Endodermal cell (in vitro differentiated cells): ENCODE data around the gene OPRL1. TPM values are rescaled to one million over a fixed set of nuclear protein-coding genes. Genes with fewer than 3 reads are reported as not detected.

Experiments used
- DNase-seq: peaks from one replicate; pipeline ENCODE4 v3.0.0-alpha.2; 2017
- H3K27ac ChIP-seq: 2 replicates; pipeline ENCODE4 v1.5.1; 2013; ENCODE audit warnings: mild to moderate bottlenecking, low read depth, low read length, moderate library complexity
- H3K27me3 ChIP-seq: 2 replicates; pipeline ENCODE4 v1.6.1; 2013; ENCODE audit warnings: mild to moderate bottlenecking, low read length, moderate library complexity; ENCODE audit not compliant: insufficient read depth, control insufficient read depth, poor library complexity, severe bottlenecking
- H3K36me3 ChIP-seq: 2 replicates; pipeline ENCODE4 v1.7.0; 2013; ENCODE audit warnings: mild to moderate bottlenecking, low read length, moderate library complexity; ENCODE audit not compliant: control insufficient read depth, insufficient read depth
- H3K4me1 ChIP-seq: one replicate; pipeline ENCODE4 v1.7.0; 2013; ENCODE audit warnings: low read length; ENCODE audit not compliant: control insufficient read depth, insufficient read depth
- H3K4me3 ChIP-seq: 2 replicates; pipeline ENCODE4 v1.5.1; 2013; ENCODE audit warnings: mild to moderate bottlenecking, low read length, moderate library complexity
- H3K9ac ChIP-seq: 2 replicates; pipeline ENCODE4 v1.6.1; 2013; ENCODE audit warnings: mild to moderate bottlenecking, low read length, moderate library complexity; ENCODE audit not compliant: poor library complexity, severe bottlenecking; ENCODE audit errors: extremely low read depth
- H3K9me3 ChIP-seq: 2 replicates; pipeline ENCODE4 v1.6.1; 2013; ENCODE audit warnings: mild to moderate bottlenecking, low read length, moderate library complexity; ENCODE audit not compliant: control insufficient read depth
- H3K27ac Mint-ChIP-seq: 2 replicates; pipeline ENCODE4 v1.8.0; 2020; ENCODE audit warnings: mixed read lengths
- H3K27me3 Mint-ChIP-seq: 2 replicates; pipeline ENCODE4 v1.8.0; 2021; ENCODE audit warnings: mild to moderate bottlenecking, mixed read lengths; ENCODE audit not compliant: insufficient read depth
- H3K36me3 Mint-ChIP-seq: 2 replicates; pipeline ENCODE4 v1.8.0; 2020; ENCODE audit warnings: low read depth, mixed read lengths
- H3K4me1 Mint-ChIP-seq: 2 replicates; pipeline ENCODE4 v1.8.0; 2020; ENCODE audit warnings: mixed read lengths
- H3K4me3 Mint-ChIP-seq: 2 replicates; pipeline ENCODE4 v1.8.0; 2020; ENCODE audit warnings: mild to moderate bottlenecking, moderate library complexity, mixed read lengths
- H3K9me3 Mint-ChIP-seq: 2 replicates; pipeline ENCODE4 v1.8.0; 2020; ENCODE audit warnings: mild to moderate bottlenecking, mixed read lengths
- CTCF ChIP-seq: fragments of 200-600 bp; sonication (generic); conservative IDR thresholded peaks from 2 replicates; pipeline ENCODE4 v1.5.0; 2021; ENCODE audit warnings: antibody characterized with exemption, mild to moderate bottlenecking
- WGBS, 2 experiments: methylation state at CpG; one replicate each; pipeline versions ENCODE4 v1.1.5 to v1.1.7; 2013; ENCODE audit warnings: missing lambda C conversion rate in 2 of 2, mixed read lengths in 1 of 2; ENCODE audit not compliant: insufficient coverage in 1 of 2, insufficient read length in 1 of 2; 5-methylcytosine and 5-hydroxymethylcytosine counted together
- total RNA-seq, 2 donors: library from RNA; stranded (reverse); fragmentation: NEBNext Ultra II Directional in 1 of 2; extraction: Animal tissue kit (Norgen Biotek cat#: 25700) in 1 of 2; gene quantifications; 2 replicates in 1 of 2; 3 replicates in 1 of 2; pipeline ENCODE4 v1.2.1, GENCODE V29; 2021

The OPRL1 gene
- total RNA-seq, 2 donors from 2014 or later = 4.1 to 5.5 TPM

- peaks cover 33% of the 10 kb centered on the region for H3K27me3 ChIP-seq
- H3K4me1 Mint-ChIP-seq = no peaks in the 10 kb centered on the region
- H3K36me3 Mint-ChIP-seq = peaks cover 7% of the 10 kb centered on the region
- no peak overlapping the region for H3K9ac ChIP-seq
- H3K9me3 ChIP-seq = no peaks in the 10 kb centered on the region
- H3K36me3 ChIP-seq = no peaks in the 10 kb centered on the region
- TF ChIP-seq CTCF = no peak
- H3K4me3 ChIP-seq = no peak overlapping the region
- H3K27ac ChIP-seq = no peak overlapping the region
- no peak for DNase-seq
- no peak overlapping the region for H3K27ac Mint-ChIP-seq
- H3K9me3 Mint-ChIP-seq = peaks cover 2% of the 10 kb centered on the region
- peaks cover 29% of the 10 kb centered on the region for H3K27me3 Mint-ChIP-seq
- no peak overlapping the region for H3K4me3 Mint-ChIP-seq
- 74 to 91% methylated on average over 10 to 21 of the region's 21 CpGs for WGBS, 2 experiments
- no peaks in the 10 kb centered on the region for H3K4me1 ChIP-seq
Observed at GRCh38 chr20:64099086-64099786, 19.4 kb downstream of the OPRL1 start.

- Mint-ChIP-seq H3K4me3 (no peak overlapping the region), H3K27me3 (peaks cover 29% of the 10 kb centered on the region), H3K4me1 (no peaks in the 10 kb centered on the region), H3K36me3 (peaks cover 7% of the 10 kb centered on the region), H3K27ac (no peak overlapping the region), H3K9me3 (peaks cover 2% of the 10 kb centered on the region)
- no peaks in the 10 kb centered on the region for H3K36me3 ChIP-seq
- TF ChIP-seq CTCF = no peak
- no peaks in the 10 kb centered on the region for H3K9me3 ChIP-seq
- 87 to 89% methylated on average over 7 to 14 of the region's 14 CpGs for WGBS, 2 experiments
- H3K4me3 ChIP-seq = no peak overlapping the region
- H3K27me3 ChIP-seq = peaks cover 33% of the 10 kb centered on the region
- no peaks in the 10 kb centered on the region for H3K4me1 ChIP-seq
- H3K27ac ChIP-seq = no peak overlapping the region
- DNase-seq = no peak
- H3K9ac ChIP-seq = no peak overlapping the region
Observed at GRCh38 chr20:64099880-64100565, 20.1 kb downstream of the OPRL1 start.

GRCh38 chr20:64100566-64100888 lies 20.6 kb downstream of the OPRL1 start:
- peaks cover 33% of the 10 kb centered on the region for H3K27me3 ChIP-seq
- H3K27me3 Mint-ChIP-seq = peaks cover 29% of the 10 kb centered on the region

More at GRCh38 chr20:64100566-64100888, 20.6 kb downstream of the OPRL1 start:
- no peak for DNase-seq
- Histone ChIP-seq H3K36me3 (no peaks in the 10 kb centered on the region), H3K4me3 (no peak overlapping the region), H3K9me3 (no peaks in the 10 kb centered on the region), H3K9ac (no peak overlapping the region), H3K4me1 (no peaks in the 10 kb centered on the region), H3K27ac (no peak overlapping the region)
- H3K4me3 Mint-ChIP-seq = no peak overlapping the region
- H3K4me1 Mint-ChIP-seq = no peaks in the 10 kb centered on the region
- H3K27ac Mint-ChIP-seq = no peak overlapping the region
- H3K36me3 Mint-ChIP-seq = peaks cover 7% of the 10 kb centered on the region
- WGBS, 2 experiments = 73 to 81% methylated on average over 2 to 4 of the region's 4 CpGs
- no peak for TF ChIP-seq CTCF
- peaks cover 2% of the 10 kb centered on the region for H3K9me3 Mint-ChIP-seq
